Immature natural killer cell (primary cell): ENCODE data around the gene TTYH2. TPM values are rescaled to one million over a fixed set of nuclear protein-coding genes. Genes with fewer than 3 reads are reported as not detected.

Experiments used
- DNase-seq, 3 donors: peaks; one replicate each; pipeline ENCODE4 v3.0.0; 2022; ENCODE audit warnings: mixed read lengths in 1 of 3
- H3K27ac Mint-ChIP-seq, 6 donors: one replicate each; pipeline ENCODE4 v1.8.0; 2020; ENCODE audit warnings: mixed read lengths in 6 of 6, mild to moderate bottlenecking in 5 of 6, inconsistent platforms in 4 of 6, moderate library complexity in 3 of 6
- H3K27me3 Mint-ChIP-seq, 3 donors: one replicate each; pipeline ENCODE4 v1.8.0; 2020 to 2021; ENCODE audit warnings: low read depth in 3 of 3, mild to moderate bottlenecking in 3 of 3, mixed read lengths in 3 of 3, moderate library complexity in 3 of 3, inconsistent platforms in 1 of 3
- H3K36me3 Mint-ChIP-seq, 3 donors: one replicate each; pipeline ENCODE4 v1.8.0; 2020; ENCODE audit warnings: mixed read lengths in 3 of 3, inconsistent platforms in 2 of 3, mild to moderate bottlenecking in 2 of 3
- H3K4me1 Mint-ChIP-seq, 2 donors: one replicate each; pipeline ENCODE4 v1.8.0; 2020; ENCODE audit warnings: inconsistent platforms in 2 of 2, mild to moderate bottlenecking in 2 of 2, mixed read lengths in 2 of 2, moderate library complexity in 1 of 2
- H3K4me3 Mint-ChIP-seq, 5 donors: one replicate each; pipeline ENCODE4 v1.8.0; 2020; ENCODE audit warnings: mild to moderate bottlenecking in 5 of 5, mixed read lengths in 5 of 5, inconsistent platforms in 3 of 5, moderate library complexity in 3 of 5
- H3K9me3 Mint-ChIP-seq, 6 donors: one replicate each; pipeline ENCODE4 v1.8.0; 2020; ENCODE audit warnings: mild to moderate bottlenecking in 6 of 6, mixed read lengths in 6 of 6, inconsistent platforms in 4 of 6, moderate library complexity in 3 of 6
- polyA plus RNA-seq, 3 donors: library from polyadenylated mRNA; unstranded; fragments of 300-500 nt; fragmentation: Illumina TruSeq; gene quantifications; one replicate each; pipeline ENCODE4 v1.2.3, GENCODE V29; 2021

The TTYH2 gene
- polyA plus RNA-seq, 3 donors from 2014 or later: 0.15 to 2.0 (median 1.1) TPM

GRCh38 chr17:74241847-74242246 lies 28.5 kb downstream of the TTYH2 start:
- H3K36me3 Mint-ChIP-seq: peaks cover 0 to 4% (median 0%) of the 10 kb centered on the region in 3 donors
- no peaks in the 10 kb centered on the region for H3K4me1 Mint-ChIP-seq
- peaks cover 2% of the 10 kb centered on the region in 3 donors for H3K27me3 Mint-ChIP-seq
- no peak for DNase-seq
- H3K4me3 Mint-ChIP-seq: no peak overlapping the region
- H3K27ac Mint-ChIP-seq: no peak overlapping the region
- no peaks in the 10 kb centered on the region for H3K9me3 Mint-ChIP-seq

GRCh38 chr17:74243013-74243755 lies 29.8 kb downstream of the TTYH2 start:
- no peak overlapping the region for H3K4me3 Mint-ChIP-seq
- no peaks in the 10 kb centered on the region for H3K4me1 Mint-ChIP-seq
- H3K27me3 Mint-ChIP-seq: peaks cover 2% of the 10 kb centered on the region in 3 donors
- H3K27ac Mint-ChIP-seq: no peak overlapping the region
- peaks cover 0 to 4% (median 0%) of the 10 kb centered on the region in 3 donors for H3K36me3 Mint-ChIP-seq
- no peak for DNase-seq
- H3K9me3 Mint-ChIP-seq: no peaks in the 10 kb centered on the region

GRCh38 chr17:74244128-74244527 lies 30.8 kb downstream of the TTYH2 start:
- no peak overlapping the region for H3K27ac Mint-ChIP-seq
- no peaks in the 10 kb centered on the region for H3K9me3 Mint-ChIP-seq
- no peaks in the 10 kb centered on the region for H3K4me1 Mint-ChIP-seq
- no peak overlapping the region for H3K4me3 Mint-ChIP-seq
- H3K36me3 Mint-ChIP-seq: peaks cover 0 to 4% (median 0%) of the 10 kb centered on the region in 3 donors
- no peak for DNase-seq
- peaks cover 2% of the 10 kb centered on the region in 3 donors for H3K27me3 Mint-ChIP-seq

- peaks cover 0 to 2% of the 10 kb centered on the region in 2 donors for H3K4me1 Mint-ChIP-seq
- H3K36me3 Mint-ChIP-seq: peaks cover 0 to 4% (median 0%) of the 10 kb centered on the region in 3 donors
- H3K9me3 Mint-ChIP-seq: no peaks in the 10 kb centered on the region
- DNase-seq: no peak
- H3K27ac Mint-ChIP-seq: no peak overlapping the region
- no peak overlapping the region for H3K4me3 Mint-ChIP-seq
- peaks cover 2% of the 10 kb centered on the region in 3 donors for H3K27me3 Mint-ChIP-seq
Measured at GRCh38 chr17:74244548-74244947, 31.2 kb downstream of the TTYH2 start.

GRCh38 chr17:74245145-74245831 lies 31.9 kb downstream of the TTYH2 start:
- H3K27ac Mint-ChIP-seq: no peak overlapping the region
- no peak for DNase-seq
- peaks cover 0 to 2% of the 10 kb centered on the region in 2 donors for H3K4me1 Mint-ChIP-seq
- peaks cover 2% of the 10 kb centered on the region in 3 donors for H3K27me3 Mint-ChIP-seq
- no peak overlapping the region for H3K4me3 Mint-ChIP-seq
- no peaks in the 10 kb centered on the region for H3K36me3 Mint-ChIP-seq
- no peaks in the 10 kb centered on the region for H3K9me3 Mint-ChIP-seq

- H3K4me3 Mint-ChIP-seq: no peak overlapping the region
- DNase-seq: no peak
- H3K27me3 Mint-ChIP-seq: peaks cover 2% of the 10 kb centered on the region in 3 donors
- H3K27ac Mint-ChIP-seq: no peak overlapping the region
- H3K36me3 Mint-ChIP-seq: peaks cover 0 to 2% (median under 1%) of the 10 kb centered on the region in 3 donors
- peaks cover 0 to 2% of the 10 kb centered on the region in 2 donors for H3K4me1 Mint-ChIP-seq
- H3K9me3 Mint-ChIP-seq: no peaks in the 10 kb centered on the region
Measured at GRCh38 chr17:74245871-74246270, 32.5 kb downstream of the TTYH2 start.

- H3K4me1 Mint-ChIP-seq: peaks cover 0 to 2% of the 10 kb centered on the region in 2 donors
- DNase-seq: no peak
- H3K36me3 Mint-ChIP-seq: peaks cover 0 to 10% (median 3%) of the 10 kb centered on the region in 3 donors
- no peaks in the 10 kb centered on the region for H3K9me3 Mint-ChIP-seq
- peak overlapping the region in 1 of 6 donors; percentile 40 for H3K27ac Mint-ChIP-seq
- H3K27me3 Mint-ChIP-seq: peaks cover 0 to 2% (median 2%) of the 10 kb centered on the region in 3 donors
- H3K4me3 Mint-ChIP-seq: no peak overlapping the region
Measured at GRCh38 chr17:74249590-74250270, 36.4 kb downstream of the TTYH2 start.

GRCh38 chr17:74250324-74250995 lies 37.1 kb downstream of the TTYH2 start:
- Mint-ChIP-seq H3K27ac (peak overlapping the region in 1 of 6 donors; percentile 8), H3K4me1 (peaks cover 0 to 2% of the 10 kb centered on the region in 2 donors), H3K27me3 (peaks cover 0 to 2% (median 2%) of the 10 kb centered on the region in 3 donors), H3K36me3 (peaks cover 0 to 10% (median 3%) of the 10 kb centered on the region in 3 donors), H3K4me3 (no peak overlapping the region), H3K9me3 (no peaks in the 10 kb centered on the region)
- no peak for DNase-seq

GRCh38 chr17:74251051-74251450 lies 37.7 kb downstream of the TTYH2 start:
- DNase-seq: no peak
- Mint-ChIP-seq H3K27ac (peak overlapping the region in 2 of 6 donors; percentile 8 to 79), H3K4me1 (peaks cover 0 to 2% of the 10 kb centered on the region in 2 donors), H3K36me3 (peaks cover 0 to 10% (median 3%) of the 10 kb centered on the region in 3 donors), H3K4me3 (no peak overlapping the region), H3K9me3 (no peaks in the 10 kb centered on the region), H3K27me3 (peaks cover 0 to 2% (median 2%) of the 10 kb centered on the region in 3 donors)

- DNase-seq: no peak
- no peaks in the 10 kb centered on the region for H3K9me3 Mint-ChIP-seq
- H3K4me3 Mint-ChIP-seq: no peak overlapping the region
- H3K4me1 Mint-ChIP-seq: peaks cover 0 to 2% of the 10 kb centered on the region in 2 donors
- peaks cover 0 to 2% (median under 1%) of the 10 kb centered on the region in 3 donors for H3K27me3 Mint-ChIP-seq
- no peak overlapping the region for H3K27ac Mint-ChIP-seq
- peaks cover 0 to 10% (median 3%) of the 10 kb centered on the region in 3 donors for H3K36me3 Mint-ChIP-seq
Measured at GRCh38 chr17:74251569-74251968, 38.2 kb downstream of the TTYH2 start.

GRCh38 chr17:74252211-74252610 lies 38.8 kb downstream of the TTYH2 start:
- Mint-ChIP-seq H3K4me3 (no peak overlapping the region), H3K27me3 (no peaks in the 10 kb centered on the region), H3K9me3 (no peaks in the 10 kb centered on the region), H3K27ac (no peak overlapping the region), H3K4me1 (peaks cover 0 to 2% of the 10 kb centered on the region in 2 donors), H3K36me3 (peaks cover 0 to 10% (median 3%) of the 10 kb centered on the region in 3 donors)
- no peak for DNase-seq

- Mint-ChIP-seq H3K4me1 (peaks cover 0 to 2% of the 10 kb centered on the region in 2 donors), H3K27ac (no peak overlapping the region), H3K36me3 (peaks cover 0 to 10% (median 3%) of the 10 kb centered on the region in 3 donors), H3K9me3 (no peaks in the 10 kb centered on the region), H3K4me3 (no peak overlapping the region), H3K27me3 (no peaks in the 10 kb centered on the region)
- DNase-seq: no peak
Measured at GRCh38 chr17:74253036-74253435, 39.7 kb downstream of the TTYH2 start.

GRCh38 chr17:74257311-74257710 lies 43.9 kb downstream of the TTYH2 start:
- H3K27ac Mint-ChIP-seq: no peak overlapping the region
- DNase-seq: no peak
- H3K4me3 Mint-ChIP-seq: no peak overlapping the region
- no peaks in the 10 kb centered on the region for H3K36me3 Mint-ChIP-seq
- H3K27me3 Mint-ChIP-seq: peaks cover 0 to 2% (median 0%) of the 10 kb centered on the region in 3 donors
- no peaks in the 10 kb centered on the region for H3K4me1 Mint-ChIP-seq
- no peaks in the 10 kb centered on the region for H3K9me3 Mint-ChIP-seq
